GM21447 (cell line): Measurements from ENCODE around the gene SDK2.
A peak's percentile ranks its signal among the peaks of the same experiment; 100 is the strongest.
"Not testable (repeated sequence)": the region's sequence is repeated elsewhere in the genome, so short reads cannot be mapped to it uniquely, and the experiment has no call there.

Source experiments
- ATAC-seq: cut with Tn5 transposase; IDR thresholded peaks from one replicate; pipeline ENCODE4 v1.9.1; 2021; ENCODE audit not compliant: unreplicated experiment

The SDK2 gene

DNA sequence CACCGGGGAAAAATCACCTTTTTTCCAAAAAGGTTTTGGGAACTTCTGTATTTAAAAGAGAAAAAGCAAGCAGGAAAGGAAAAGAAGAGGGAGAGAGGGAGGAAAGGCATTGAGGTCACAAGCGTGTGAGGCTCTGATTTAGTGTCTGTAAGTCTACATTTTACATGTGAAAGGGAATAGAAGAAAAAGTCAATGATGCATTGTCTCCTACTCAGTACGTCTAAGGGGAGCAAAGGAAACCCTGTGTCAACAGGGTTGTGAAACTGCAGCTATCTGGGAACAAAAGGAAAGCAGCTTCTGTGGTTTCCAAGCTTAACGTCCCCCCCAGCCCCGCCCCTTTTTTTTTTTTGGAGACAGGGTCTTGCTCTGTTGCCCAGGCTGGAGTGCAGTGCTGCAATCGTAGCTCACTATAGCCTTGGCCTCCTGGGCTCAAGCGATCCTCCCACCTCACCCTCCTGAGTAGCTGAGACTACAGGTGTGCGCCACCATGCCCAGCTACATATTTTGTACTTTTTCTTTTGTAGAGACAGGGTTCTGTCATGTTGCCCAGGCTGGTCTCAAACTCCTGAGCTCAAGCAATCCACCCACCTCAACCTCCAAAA is 330.6 kb downstream of the SDK2 start:
- no peak for ATAC-seq

- ATAC-seq = not testable (repeated sequence)
These were observed 331.4 kb downstream of the SDK2 start for GRCh38 chr17:73312887-73313286.

DNA sequence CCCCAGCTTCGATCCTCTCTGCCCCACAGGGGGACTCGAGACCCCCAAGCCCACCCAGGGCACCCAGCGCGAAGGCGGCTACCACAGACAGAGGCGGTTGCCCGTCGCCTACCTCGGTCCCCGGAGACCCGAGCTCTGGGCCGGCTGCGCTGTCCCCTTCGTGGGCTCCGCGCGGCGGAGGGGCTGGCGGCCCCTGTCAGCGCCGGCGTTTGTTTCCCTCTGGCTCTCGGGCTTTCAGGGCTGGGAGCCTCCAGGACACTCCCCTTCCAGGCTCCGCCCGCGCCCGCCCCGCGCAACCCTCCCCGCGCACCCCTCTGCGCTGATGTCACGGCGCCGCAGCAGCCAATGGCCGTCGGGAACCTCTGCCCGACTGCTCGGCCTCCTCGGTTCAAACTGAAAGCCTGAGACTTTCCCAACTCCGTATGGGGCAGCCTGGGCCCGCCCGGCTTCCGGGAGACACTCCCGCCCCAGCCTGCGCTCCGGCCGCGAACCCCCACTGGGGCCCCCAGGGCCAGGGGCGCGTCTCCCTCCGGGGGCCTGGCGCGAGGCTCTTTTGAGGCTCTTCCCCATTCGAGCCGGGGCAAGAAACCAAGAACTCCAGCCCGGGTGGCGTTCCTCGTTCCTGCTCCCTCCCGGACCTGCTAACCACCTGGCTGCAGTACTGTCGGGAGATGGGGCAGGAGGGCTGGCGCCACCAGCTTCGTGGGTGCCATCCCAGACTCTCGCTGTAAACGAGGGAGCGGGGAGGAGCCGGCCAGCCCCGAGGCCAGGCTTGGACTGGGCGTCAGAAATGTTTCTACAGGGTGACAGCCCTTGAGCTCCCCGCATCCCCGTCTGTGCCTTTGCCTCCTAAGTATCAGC is 332.2 kb downstream of the SDK2 start, which contains the start of gene CDC42EP4:
Gene CDC42EP4, minus strand, starts transcription at position 221 of the 861 bp plus-strand sequence. CDS start 25,501 bp downstream, outside the sequence.
- ATAC-seq = peak; percentile 81

GRCh38 chr17:73311428-73311780 is 332.8 kb downstream of the SDK2 start:
- ATAC-seq = peak; percentile 19

DNA sequence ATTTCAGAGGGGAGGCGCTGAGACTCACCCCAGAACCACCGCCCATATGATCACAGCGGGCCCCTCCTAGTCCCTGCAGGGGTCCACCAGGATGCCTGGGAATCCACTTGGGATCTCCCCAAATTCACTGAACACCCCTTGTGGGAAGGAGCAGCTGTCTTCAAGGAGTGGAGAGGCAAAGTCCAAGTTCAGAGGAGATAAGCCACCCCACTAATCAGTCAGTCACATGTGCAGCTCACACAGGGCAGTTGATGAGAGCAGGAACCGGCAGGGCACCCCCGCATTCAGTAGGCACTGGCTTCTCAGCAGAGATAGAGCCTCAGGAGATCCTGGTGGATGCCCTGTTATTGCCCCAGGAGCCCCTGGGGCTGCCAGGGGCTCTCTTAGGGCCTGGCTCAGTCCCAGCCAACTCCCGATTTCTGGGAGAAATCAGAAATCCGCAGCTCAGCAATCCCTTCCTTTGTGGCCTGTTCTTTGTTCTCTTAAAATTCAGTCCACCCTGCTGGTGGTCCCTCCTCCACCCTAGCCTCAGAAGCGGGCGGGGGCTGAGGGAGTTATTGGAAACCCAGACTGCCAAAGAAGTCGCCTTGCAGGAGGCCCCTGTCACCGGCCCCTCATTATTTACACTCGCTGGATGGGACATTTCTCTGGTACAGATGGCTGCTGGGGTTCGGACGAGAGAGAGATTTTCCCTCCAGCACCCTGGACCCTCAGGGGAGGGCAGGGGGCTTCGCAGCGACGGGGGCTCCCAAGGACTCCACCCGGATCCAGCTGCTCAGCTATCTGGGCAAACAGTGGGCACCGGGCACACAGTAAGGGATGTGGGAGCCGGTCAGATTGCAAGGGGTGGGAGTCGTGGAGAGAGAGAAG is 334.3 kb downstream of the SDK2 start:
- no peak for ATAC-seq

DNA sequence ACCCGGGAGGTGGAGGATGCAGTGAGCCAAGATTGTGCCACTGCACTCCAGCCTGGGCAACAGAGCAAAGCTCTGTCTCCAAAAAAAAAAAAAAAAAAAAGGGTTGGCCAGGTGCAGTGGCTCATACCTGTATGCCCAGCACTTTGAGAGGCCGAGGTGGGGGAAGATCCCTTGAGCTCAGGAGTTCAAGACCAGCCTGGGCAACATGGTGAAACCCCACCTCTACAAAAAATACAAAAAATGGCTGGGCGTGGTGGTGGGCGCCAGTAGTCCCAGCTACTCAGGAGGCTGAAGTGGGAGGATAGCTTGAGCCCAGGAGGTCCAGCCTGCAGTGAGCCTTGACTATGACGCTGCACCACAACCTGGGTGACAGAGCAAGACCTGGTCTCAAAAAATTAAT is 335.3 kb downstream of the SDK2 start:
- not testable (repeated sequence) for ATAC-seq

GRCh38 chr17:73308017-73308823 is 336.0 kb downstream of the SDK2 start:
- no peak for ATAC-seq

GRCh38 chr17:73307130-73307529 is 337.1 kb downstream of the SDK2 start:
- ATAC-seq = no peak

DNA sequence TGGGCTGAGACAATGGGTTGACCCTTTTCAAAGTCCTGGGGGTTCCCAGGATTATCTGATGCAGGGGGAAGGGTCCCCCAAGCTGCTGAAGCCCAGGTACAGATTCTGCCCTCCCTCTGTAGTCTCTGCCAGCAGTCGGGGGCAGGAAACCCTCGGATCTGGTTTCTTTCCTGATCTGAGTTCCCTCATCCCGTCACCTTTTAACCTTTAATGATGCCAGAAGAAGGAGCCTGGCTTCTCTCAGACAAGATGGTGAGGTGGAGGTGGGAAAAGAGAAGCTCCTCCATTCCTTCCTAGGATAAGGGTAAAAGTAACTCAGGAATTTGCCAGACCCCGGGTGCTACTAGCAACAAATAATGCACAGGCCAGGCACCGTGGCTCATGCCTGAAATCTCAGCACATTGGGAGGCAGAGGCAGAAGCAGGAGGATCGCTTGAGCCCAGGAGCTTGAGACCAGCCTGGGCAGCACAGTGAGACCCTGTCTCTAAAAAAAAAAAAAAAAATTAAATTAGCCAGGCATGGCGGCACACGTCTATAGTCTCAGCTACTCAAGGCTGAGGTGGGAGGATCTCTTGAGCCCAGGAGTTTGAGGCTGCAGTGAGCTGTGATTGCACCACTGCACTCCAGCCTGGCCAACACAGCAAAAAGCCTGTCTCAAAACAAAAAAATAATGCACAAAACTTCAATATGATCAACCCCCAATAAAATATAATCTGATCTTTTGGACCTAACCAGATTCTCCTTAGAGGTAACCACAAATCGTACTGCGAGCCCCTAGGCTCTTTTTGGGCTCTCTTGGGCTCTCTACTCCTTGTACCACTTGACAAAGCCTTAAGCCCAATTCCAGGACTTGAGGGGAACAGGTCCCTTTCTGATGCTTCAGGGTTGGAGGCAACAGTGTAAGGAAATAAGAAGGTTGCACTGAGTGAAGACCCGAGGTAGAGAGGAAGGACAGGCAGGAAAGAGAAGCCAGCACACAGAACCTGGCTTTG is 338.1 kb downstream of the SDK2 start:
- no peak for ATAC-seq

DNA sequence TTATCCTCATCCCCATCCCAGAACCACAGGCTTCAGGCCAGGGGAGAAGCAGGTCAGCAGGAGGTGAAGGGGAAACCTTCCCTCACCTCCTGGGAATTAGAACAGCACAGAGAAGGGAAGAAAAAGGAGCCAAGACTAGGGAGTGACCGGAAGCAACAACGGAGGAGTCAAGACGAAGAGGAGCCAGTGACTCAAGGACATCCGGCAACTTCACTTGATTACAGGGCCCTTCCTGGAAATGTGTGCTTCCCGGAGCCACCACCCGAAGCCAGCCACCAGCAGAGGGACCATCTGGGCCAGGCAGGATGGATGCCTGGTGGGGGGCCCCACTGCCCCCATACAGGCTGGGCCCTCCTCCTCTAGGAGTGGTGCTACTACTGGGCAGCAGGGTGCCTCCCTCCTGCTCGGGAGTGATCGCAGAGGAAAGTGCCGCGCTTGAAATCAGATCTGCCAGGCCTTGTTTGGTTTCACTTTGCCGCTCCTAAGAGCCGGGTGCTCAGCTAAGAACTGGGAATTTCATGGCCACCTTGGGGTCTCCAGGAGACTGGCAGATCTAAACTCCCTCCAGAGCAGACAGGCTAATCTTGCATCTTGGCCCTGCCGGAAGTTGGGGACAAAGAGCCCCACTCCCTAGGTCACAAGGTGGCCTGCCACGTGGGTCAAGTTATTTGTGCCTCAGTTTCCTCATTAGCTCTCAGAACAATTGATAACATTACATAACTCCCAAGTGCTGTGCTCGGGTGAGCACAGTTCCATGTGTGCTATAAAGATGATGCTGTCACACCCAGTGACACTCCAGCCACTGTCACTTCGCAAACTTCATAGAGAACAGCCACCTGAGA is 339.1 kb downstream of the SDK2 start:
- no peak for ATAC-seq

- no peak for ATAC-seq
These were observed 339.8 kb downstream of the SDK2 start for GRCh38 chr17:73304438-73304837.

- ATAC-seq = no peak
These were observed 342.1 kb downstream of the SDK2 start for GRCh38 chr17:73302189-73302588.

- no peak for ATAC-seq
These were observed 342.9 kb downstream of the SDK2 start for GRCh38 chr17:73301369-73301768.

DNA sequence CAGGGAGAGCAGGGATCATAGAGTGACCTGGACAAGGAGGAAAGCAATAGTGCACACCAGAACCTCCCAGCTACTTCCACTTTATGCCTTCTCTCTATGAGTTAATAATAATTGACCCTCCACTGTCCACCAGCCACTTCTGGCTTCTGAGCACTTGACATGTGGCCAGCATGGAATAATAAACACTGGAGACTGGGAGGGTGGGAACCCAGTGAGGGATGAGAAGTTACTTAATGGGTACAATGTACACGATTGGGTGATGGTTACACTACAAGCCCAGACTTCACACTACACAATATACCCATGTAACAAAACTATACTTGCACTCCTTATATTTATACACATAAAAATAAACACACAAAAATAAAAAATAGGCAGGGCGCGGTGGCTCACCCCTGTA is 343.9 kb downstream of the SDK2 start:
- no peak for ATAC-seq

DNA sequence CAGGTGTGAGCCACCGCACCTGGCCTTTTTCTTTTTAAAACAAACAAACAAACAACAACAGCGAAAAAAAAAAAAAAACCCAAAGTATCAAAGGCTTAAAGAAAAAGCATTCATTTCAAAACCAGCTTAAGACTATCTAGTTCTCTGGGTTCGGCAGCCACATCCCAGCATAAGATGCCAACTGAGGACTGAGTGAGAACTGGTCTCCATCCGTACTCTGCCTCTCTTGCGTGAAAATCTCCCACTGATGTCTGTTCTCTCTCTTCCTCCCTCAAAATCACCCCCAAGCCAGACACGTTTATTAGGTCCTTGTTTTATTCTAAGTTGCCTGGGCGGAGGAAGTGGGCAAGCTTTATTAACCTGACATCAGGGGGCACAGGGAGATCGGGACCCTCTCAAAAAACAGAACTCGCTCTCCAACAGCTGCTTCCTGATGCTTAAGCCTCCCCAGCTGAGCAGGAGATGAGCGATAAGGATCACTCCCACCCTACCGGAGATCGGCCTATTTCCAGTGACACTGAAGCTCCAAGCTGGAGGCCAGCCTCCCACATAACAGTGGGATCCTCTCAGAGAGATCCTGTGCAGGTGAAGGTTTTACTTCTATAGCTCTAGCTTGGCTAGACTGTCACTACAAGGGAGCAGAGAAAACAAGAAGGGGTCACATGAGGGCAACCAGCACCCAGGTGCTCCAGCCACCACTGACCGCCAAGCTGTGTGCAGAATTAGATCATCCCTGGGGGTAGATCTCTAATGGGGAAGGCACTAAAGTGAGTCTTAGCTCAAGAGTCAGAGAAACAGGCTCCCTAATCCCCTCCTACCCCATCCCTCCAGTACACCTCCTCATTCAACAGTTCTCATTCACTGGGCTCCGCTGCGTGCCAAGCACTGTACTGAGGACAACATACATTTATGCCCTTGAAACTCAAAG is 346.0 kb downstream of the SDK2 start:
- no peak for ATAC-seq

GRCh38 chr17:73293480-73293911 is 350.7 kb downstream of the SDK2 start:
- ATAC-seq = no peak

DNA sequence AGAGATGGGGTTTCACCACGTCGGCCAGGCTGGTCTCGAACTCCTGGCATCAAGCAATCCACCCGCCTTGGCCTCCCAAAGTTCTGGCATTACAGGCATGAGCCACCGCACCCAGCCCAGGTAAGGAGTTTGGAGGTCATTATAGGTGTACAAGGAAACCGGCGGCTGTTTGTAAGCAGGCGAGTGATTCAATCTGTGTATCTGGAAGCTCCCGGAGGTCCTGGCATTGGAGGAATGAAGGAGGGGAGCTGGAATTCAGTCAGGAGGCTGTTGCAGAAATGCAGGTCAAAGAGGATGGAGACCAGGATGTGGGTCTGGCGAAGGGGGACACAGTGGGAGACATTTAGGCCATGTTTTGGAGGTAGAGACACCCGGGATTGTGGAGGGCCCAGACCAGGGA is 351.2 kb downstream of the SDK2 start:
- no peak for ATAC-seq
